IMR-90 (cell line): Measurements from ENCODE around the gene COMMD8.

Experiments
- CEBPB ChIP-seq: IDR thresholded peaks from 2 replicates; pipeline ENCODE4 v1.6.1; 2012; ENCODE audit warnings: low read depth, low read length, improper control_type of control experiment
- CHD1 ChIP-seq: IDR thresholded peaks from 2 replicates; pipeline ENCODE4 v1.6.1; 2012; ENCODE audit warnings: low read depth, low read length, improper control_type of control experiment
- FOS ChIP-seq: fragments of 150-350 bp; IDR thresholded peaks from 2 replicates; pipeline ENCODE4 v1.6.1; 2016; ENCODE audit warnings: low read depth, low read length
- MAFK ChIP-seq: IDR thresholded peaks from 2 replicates; pipeline ENCODE4 v1.6.1; 2012; ENCODE audit warnings: low read depth, low read length, improper control_type of control experiment
- MAZ ChIP-seq: IDR thresholded peaks from 2 replicates; pipeline ENCODE4 v1.6.1; 2012; ENCODE audit warnings: low read depth, mild to moderate bottlenecking, low read length, improper control_type of control experiment, moderate library complexity, borderline replicate concordance
- MXI1 ChIP-seq: IDR thresholded peaks from 2 replicates; pipeline ENCODE4 v1.6.1; 2012; ENCODE audit warnings: low read depth, mild to moderate bottlenecking, low read length, moderate library complexity, borderline replicate concordance
- POLR2A ChIP-seq: IDR thresholded peaks from 2 replicates; pipeline ENCODE4 v1.6.1; 2012; ENCODE audit warnings: mild to moderate bottlenecking, low read depth, low read length
- RAD21 ChIP-seq: IDR thresholded peaks from 2 replicates; pipeline ENCODE4 v1.6.1; 2012; ENCODE audit warnings: low read length, improper control_type of control experiment
- RFX5 ChIP-seq: IDR thresholded peaks from 2 replicates; pipeline ENCODE4 v1.8.0; 2012; ENCODE audit warnings: low read depth, mild to moderate bottlenecking, low read length, moderate library complexity
- SMC3 ChIP-seq: fragments of 150-350 bp; IDR thresholded peaks from 2 replicates; pipeline ENCODE4 v1.6.1; 2016; ENCODE audit warnings: low read depth, mild to moderate bottlenecking, antibody characterized with exemption, low read length, moderate library complexity
- TF ChIP-seq, protein P1 (sequence below): conservative IDR thresholded peaks from 2 replicates; pipeline ENCODE4 v1.5.1; 2012; ENCODE audit warnings: mild to moderate bottlenecking, low read depth, low read length, improper control_type of control experiment
- TF ChIP-seq, protein P2 (sequence below): fragments of 150-350 bp; IDR thresholded peaks from 2 replicates; pipeline ENCODE4 v1.6.1; 2016; ENCODE audit warnings: low read depth, mild to moderate bottlenecking, low read length, moderate library complexity, borderline replicate concordance

DNA sequence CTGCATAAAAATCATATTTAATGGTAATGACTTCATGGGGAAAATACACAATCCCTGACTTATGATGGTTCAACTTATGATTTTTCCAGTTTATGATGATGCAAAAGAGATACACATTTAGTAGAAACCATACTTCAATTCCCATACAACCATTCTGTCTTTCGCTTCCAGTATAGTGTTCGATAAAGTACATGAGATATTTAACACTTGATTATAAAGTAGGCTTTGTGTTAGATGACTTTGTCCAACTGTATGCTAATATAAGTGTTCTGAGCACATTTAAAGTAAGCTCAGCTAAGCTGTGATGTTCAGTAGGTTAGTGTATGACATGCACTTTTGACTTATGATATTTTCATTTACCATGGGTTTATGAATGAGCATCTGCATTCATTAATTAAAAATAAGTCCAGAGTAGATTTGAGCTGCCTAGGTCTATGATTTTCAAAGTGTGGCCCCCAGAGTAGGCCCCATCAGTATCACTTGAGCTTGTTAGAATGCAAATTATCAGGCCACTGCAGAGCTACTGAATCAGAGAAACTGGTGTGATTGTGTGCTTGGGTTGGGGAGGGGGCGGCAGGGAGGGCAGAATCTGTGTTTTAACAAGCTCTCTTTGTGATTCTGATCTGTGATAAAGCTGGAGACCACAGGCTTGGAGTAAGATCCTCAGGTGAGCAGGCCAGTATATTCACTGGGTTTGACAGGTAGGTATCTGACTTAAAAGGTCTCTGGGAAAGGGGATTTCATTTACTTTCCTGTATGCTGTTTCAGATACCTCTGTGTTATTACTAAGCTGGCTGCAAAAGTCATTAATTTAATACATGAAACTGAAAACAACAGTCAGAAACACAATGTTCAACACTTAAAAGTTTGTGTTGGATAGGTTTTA, 30.0 kb upstream of the COMMD8 start:
- TF ChIP-seq MAFK (no peak), CHD1 (no peak), RAD21 (no peak), MAZ (no peak), CEBPB (no peak), POLR2A (no peak), MXI1 (no peak), SMC3 (no peak), FOS (no peak), RFX5 (no peak)
- TF ChIP-seq, protein P1, sequence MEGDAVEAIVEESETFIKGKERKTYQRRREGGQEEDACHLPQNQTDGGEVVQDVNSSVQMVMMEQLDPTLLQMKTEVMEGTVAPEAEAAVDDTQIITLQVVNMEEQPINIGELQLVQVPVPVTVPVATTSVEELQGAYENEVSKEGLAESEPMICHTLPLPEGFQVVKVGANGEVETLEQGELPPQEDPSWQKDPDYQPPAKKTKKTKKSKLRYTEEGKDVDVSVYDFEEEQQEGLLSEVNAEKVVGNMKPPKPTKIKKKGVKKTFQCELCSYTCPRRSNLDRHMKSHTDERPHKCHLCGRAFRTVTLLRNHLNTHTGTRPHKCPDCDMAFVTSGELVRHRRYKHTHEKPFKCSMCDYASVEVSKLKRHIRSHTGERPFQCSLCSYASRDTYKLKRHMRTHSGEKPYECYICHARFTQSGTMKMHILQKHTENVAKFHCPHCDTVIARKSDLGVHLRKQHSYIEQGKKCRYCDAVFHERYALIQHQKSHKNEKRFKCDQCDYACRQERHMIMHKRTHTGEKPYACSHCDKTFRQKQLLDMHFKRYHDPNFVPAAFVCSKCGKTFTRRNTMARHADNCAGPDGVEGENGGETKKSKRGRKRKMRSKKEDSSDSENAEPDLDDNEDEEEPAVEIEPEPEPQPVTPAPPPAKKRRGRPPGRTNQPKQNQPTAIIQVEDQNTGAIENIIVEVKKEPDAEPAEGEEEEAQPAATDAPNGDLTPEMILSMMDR: no peak
- TF ChIP-seq, protein P2, sequence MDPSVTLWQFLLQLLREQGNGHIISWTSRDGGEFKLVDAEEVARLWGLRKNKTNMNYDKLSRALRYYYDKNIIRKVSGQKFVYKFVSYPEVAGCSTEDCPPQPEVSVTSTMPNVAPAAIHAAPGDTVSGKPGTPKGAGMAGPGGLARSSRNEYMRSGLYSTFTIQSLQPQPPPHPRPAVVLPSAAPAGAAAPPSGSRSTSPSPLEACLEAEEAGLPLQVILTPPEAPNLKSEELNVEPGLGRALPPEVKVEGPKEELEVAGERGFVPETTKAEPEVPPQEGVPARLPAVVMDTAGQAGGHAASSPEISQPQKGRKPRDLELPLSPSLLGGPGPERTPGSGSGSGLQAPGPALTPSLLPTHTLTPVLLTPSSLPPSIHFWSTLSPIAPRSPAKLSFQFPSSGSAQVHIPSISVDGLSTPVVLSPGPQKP: no peak
